Psoas muscle (tissue), 8 donors: Measurements from ENCODE around the gene TCF12. TPM values are rescaled to one million over a fixed set of nuclear protein-coding genes. Genes with fewer than 3 reads are reported as not detected.

ENCODE experiments used
- ATAC-seq, 4 donors: fragments of 200-7000 bp; cut with Tn5 transposase; one replicate each; pipeline ENCODE4 v1.9.1; 2020; ENCODE audit warnings: moderate library complexity in 3 of 4, mild to moderate bottlenecking in 2 of 4
- DNase-seq, 2 donors: peaks; one replicate each; pipeline ENCODE4 v3.0.0-alpha.2; 2020
- H3K27ac ChIP-seq: fragments of 200-600 bp; one replicate; pipeline ENCODE4 v1.8.0; 2022
- H3K27me3 ChIP-seq, 3 donors: fragments of 200-600 bp in 1 of 3; one replicate each; pipeline versions ENCODE4 v1.6.1 to v1.8.0; 2013 to 2022; ENCODE audit warnings: low read length in 2 of 3, mild to moderate bottlenecking in 2 of 3, moderate library complexity in 1 of 3; ENCODE audit not compliant: insufficient read depth in 3 of 3
- H3K36me3 ChIP-seq, 2 donors: fragments of 200-600 bp in 1 of 2; one replicate each; pipeline versions ENCODE4 v1.6.1 to v1.8.0; 2013 to 2022; ENCODE audit warnings: low read depth in 1 of 2, mild to moderate bottlenecking in 1 of 2, moderate library complexity in 1 of 2; ENCODE audit not compliant: insufficient read depth in 1 of 2
- H3K4me1 ChIP-seq: fragments of 200-600 bp; one replicate; pipeline ENCODE4 v1.8.0; 2022
- H3K4me3 ChIP-seq: fragments of 200-600 bp; one replicate; pipeline ENCODE4 v1.8.0; 2022; ENCODE audit warnings: mild to moderate bottlenecking
- H3K9me3 ChIP-seq: fragments of 200-600 bp; one replicate; pipeline ENCODE4 v1.8.0; 2022
- WGBS, 3 donors: extraction: QIAGEN DNeasy Blood & Tissue Kit; methylation state at CpG; one replicate each; pipeline versions ENCODE4 v1.1.6 to v1.1.7; 2013; 5-methylcytosine and 5-hydroxymethylcytosine counted together
- intact Hi-C, 2 donors: fragments of 100-400 bp; cut with DNase I; formaldehyde crosslinking; loops; one replicate each; pipeline versions ENCODE4 v1.11.0 to v1.14.2; 2022
- polyA plus RNA-seq, 3 donors: library from polyadenylated mRNA; stranded (reverse); fragments of 200-250 nt; gene quantifications; one replicate each; pipeline ENCODE4 v1.2.3, GENCODE V29; 2013
- total RNA-seq, 4 donors: library from RNA; stranded (reverse); fragmentation: NEBNext Ultra II Directional in 2 of 4; extraction: Animal tissue kit (Norgen Biotek cat#: 25700) in 2 of 4; gene quantifications; one replicate each; pipeline versions ENCODE4 v1.2.1 to v1.2.4, GENCODE V29; 2021 to 2023
- TF ChIP-seq, protein P1 (sequence below): fragments of 200-600 bp; IDR thresholded peaks from one replicate; pipeline ENCODE4 v1.8.0; 2022; ENCODE audit warnings: antibody characterized with exemption
- donor health status: healthy with polysubstance abuse.
- donor health status: DM: no; HTN: no; CAD: no; lungs with moderate emphysema.
- donor health status: Bipolar disorder and iron deficiency.
- donor health status: healthy.
- donor health status: DM: yes; HTN: yes; CAD: no.
- donor health status: DM: no; HTN: no; CAD: no.
- donor health status: DM: no; HTN: no; CAD: no.
- donor health status: DM: yes; HTN: yes; CAD: no.

The TCF12 gene
- total and polyA plus RNA-seq, 7 donors, result 10.5 to 53.1 (median 30.5) TPM

DNA sequence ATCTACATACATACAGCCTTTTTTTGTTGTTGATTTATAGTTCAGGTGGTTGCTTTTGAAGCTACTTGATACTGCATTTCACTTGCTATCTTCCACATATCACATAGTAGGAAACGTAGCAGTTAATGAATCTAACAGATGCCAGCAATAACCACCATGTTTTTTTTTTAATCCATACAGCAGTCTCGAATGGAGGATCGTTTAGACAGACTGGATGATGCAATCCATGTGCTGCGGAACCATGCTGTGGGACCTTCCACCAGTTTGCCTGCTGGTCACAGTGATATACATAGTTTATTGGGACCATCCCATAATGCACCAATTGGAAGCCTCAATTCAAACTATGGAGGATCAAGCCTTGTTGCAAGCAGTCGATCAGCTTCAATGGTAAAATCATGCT is 334.6 kb downstream of the TCF12 start:
- DNase-seq, result no peak
- no peaks in the 10 kb centered on the region for H3K27me3 ChIP-seq
- no peak for ATAC-seq
- H3K4me3 ChIP-seq, result no peak overlapping the region
- H3K36me3 ChIP-seq, result peaks cover 2 to 28% of the 10 kb centered on the region in 2 donors
- H3K27ac ChIP-seq, result no peak overlapping the region
- no peaks in the 10 kb centered on the region for H3K9me3 ChIP-seq
- 67 to 71% (median 69%) methylated on average over 5 of the region's 5 CpGs for WGBS, 3 donors
- TF ChIP-seq, protein P1, sequence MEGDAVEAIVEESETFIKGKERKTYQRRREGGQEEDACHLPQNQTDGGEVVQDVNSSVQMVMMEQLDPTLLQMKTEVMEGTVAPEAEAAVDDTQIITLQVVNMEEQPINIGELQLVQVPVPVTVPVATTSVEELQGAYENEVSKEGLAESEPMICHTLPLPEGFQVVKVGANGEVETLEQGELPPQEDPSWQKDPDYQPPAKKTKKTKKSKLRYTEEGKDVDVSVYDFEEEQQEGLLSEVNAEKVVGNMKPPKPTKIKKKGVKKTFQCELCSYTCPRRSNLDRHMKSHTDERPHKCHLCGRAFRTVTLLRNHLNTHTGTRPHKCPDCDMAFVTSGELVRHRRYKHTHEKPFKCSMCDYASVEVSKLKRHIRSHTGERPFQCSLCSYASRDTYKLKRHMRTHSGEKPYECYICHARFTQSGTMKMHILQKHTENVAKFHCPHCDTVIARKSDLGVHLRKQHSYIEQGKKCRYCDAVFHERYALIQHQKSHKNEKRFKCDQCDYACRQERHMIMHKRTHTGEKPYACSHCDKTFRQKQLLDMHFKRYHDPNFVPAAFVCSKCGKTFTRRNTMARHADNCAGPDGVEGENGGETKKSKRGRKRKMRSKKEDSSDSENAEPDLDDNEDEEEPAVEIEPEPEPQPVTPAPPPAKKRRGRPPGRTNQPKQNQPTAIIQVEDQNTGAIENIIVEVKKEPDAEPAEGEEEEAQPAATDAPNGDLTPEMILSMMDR, result no peak
- no peaks in the 10 kb centered on the region for H3K4me1 ChIP-seq
- intact Hi-C loops, result no loop called here

DNA sequence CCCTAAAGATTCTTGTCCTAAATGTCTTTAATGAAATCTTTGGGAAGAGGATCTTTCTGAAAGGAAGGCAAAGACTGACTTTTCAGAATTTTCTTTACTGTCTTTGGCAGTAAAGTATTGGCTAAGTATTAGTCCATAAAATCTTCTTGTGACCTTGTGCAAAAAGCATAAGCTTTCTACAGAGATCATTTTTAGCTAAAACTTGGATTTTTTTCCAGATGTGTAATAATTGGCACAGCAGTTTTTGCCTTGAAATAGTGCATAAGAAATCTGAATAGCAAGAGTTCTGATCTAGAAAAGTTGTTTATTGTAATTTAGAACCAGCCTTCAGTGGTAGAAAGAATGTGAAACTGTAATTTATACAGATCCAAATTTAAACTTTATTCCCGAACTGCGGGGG is 335.1 kb downstream of the TCF12 start:
- no peak overlapping the region for H3K27ac ChIP-seq
- intact Hi-C loops, result no loop called here
- ATAC-seq, result no peak

DNA sequence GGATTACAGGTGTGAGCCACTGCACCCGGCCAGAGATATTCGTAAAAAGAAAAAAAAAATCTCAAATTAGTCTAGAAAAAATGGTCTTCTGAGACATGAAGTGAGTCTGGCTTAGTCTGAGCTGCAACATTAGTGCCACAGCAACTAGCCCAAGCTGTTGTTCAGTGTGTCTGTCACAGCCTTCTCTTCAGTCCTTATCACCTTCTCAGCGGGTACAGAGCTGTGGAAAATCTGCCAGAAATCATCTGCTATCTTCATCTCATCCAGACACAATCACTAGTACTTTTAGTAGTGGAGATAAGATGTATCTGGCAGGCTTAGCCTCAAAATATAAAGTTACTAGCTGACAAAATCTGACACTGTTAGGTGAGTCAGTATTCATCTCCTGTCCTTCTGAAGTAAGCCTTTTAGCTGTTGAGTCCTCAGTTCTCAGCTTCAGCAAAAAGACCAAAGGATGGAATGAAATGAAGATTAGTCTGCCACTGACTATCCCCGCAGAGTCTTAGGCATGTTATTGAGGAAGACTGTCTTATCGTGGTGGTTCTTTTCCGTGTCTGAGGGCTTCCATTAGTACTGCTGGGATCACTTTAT is 337.4 kb downstream of the TCF12 start:
- intact Hi-C loops, result no loop called here
- TF ChIP-seq, protein P1, result no peak
- DNase-seq (no peak), ATAC-seq (no peak)
- Histone ChIP-seq H3K4me3 (no peak overlapping the region), H3K36me3 (peaks cover 2 to 25% of the 10 kb centered on the region in 2 donors), H3K9me3 (no peaks in the 10 kb centered on the region), H3K27me3 (no peaks in the 10 kb centered on the region), H3K4me1 (peaks cover 6% of the 10 kb centered on the region), H3K27ac (no peak overlapping the region)
- 92 to 95% (median 93%) methylated on average over 6 of the region's 6 CpGs for WGBS, 3 donors

More for the DNA sequence above, 335.1 kb downstream of the TCF12 start:
- Histone ChIP-seq H3K4me3 (no peak overlapping the region), H3K9me3 (no peaks in the 10 kb centered on the region), H3K36me3 (peaks cover 2 to 28% of the 10 kb centered on the region in 2 donors), H3K27me3 (no peaks in the 10 kb centered on the region), H3K4me1 (no peaks in the 10 kb centered on the region)
- DNase-seq, result no peak
- WGBS, 3 donors, result 71 to 86% (median 76%) methylated on average over 2 of the region's 2 CpGs
- TF ChIP-seq, protein P1, result no peak

DNA sequence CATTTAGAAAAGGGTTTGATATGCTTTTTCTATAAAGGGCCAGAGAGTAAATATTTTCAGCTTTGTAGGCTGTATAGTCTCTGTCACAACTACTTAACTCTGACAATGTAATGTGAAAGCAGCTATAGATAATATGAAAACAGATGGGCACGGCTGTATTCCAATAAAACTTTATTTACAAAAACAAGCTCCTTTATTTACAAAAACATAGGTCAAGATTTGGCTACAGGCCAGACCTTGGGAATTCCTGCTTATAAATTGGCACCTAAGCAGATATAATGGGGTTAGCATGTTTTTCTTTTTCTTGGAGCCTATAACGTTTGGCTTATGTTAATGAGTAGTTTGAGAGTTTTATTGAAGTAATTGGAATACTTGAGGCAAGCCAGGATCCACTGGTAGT is 338.5 kb downstream of the TCF12 start:
- ATAC-seq (no peak), DNase-seq (no peak)
- WGBS, 3 donors, result 77 to 81% (median 80%) methylated on average over 2 of the region's 2 CpGs
- Histone ChIP-seq H3K9me3 (no peaks in the 10 kb centered on the region), H3K27ac (no peak overlapping the region), H3K4me3 (no peak overlapping the region), H3K27me3 (no peaks in the 10 kb centered on the region), H3K36me3 (peaks cover 2 to 27% of the 10 kb centered on the region in 2 donors), H3K4me1 (peaks cover 6% of the 10 kb centered on the region)
- TF ChIP-seq, protein P1, result no peak
- intact Hi-C loops, result no loop called here

DNA sequence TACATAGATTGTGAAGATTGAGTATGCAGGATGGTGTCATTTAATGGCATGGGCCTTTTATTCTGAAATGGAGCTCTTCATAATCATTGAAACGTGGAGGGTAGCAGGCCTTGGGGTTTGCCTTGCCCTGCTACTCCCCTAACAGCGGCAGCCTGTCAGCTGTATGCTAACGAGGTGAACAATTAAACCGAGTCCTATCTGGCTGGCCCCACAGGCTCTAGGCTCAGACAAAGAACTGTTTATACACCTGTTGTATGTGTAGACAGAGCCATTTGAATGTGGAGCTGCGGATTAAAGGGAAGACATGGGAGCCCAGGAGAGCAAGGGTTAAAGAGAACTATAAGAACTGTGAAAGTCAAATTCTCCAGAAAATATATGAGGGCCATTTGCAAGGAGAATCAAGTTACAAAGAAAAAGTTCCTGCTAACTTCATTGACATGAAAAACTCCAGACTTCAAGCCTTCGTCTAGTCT is 341.2 kb downstream of the TCF12 start:
- no peak overlapping the region for H3K27ac ChIP-seq
- H3K9me3 ChIP-seq, result no peaks in the 10 kb centered on the region
- H3K4me3 ChIP-seq, result no peak overlapping the region
- no peaks in the 10 kb centered on the region for H3K27me3 ChIP-seq
- H3K4me1 ChIP-seq, result peaks cover 6% of the 10 kb centered on the region
- ATAC-seq, result peak in 2 of 4 donors; percentile 32 to 49
- H3K36me3 ChIP-seq, result peaks cover 3 to 34% of the 10 kb centered on the region in 2 donors
- no peak for DNase-seq
- TF ChIP-seq, protein P1, result no peak
- WGBS, 3 donors, result 45 to 48% (median 45%) methylated on average over 6 of the region's 6 CpGs
- intact Hi-C loops, result no loop called here
